HG03460 (cell line): Measurements from ENCODE around the gene VPS18.
A peak's percentile ranks its signal among the peaks of the same experiment; 100 is the strongest.
"Not testable (repeated sequence)": the region's sequence is repeated elsewhere in the genome, so short reads cannot be mapped to it uniquely, and the experiment has no call there.

Experiments used
- ATAC-seq: cut with Tn5 transposase; IDR thresholded peaks from one replicate; pipeline ENCODE4 v1.9.1; 2021; ENCODE audit not compliant: unreplicated experiment

The VPS18 gene

GRCh38 chr15:40893733-40894680 is at the start of gene VPS18:
Gene VPS18, plus strand, starts transcription at chr15:40894450. Its CDS starts 319 bp downstream, at chr15:40894769.
- ATAC-seq = peak; percentile 80

- ATAC-seq = no peak
Observed at GRCh38 chr15:40844696-40845030, 49.6 kb upstream of the VPS18 start.

- no peak for ATAC-seq
Observed at GRCh38 chr15:40845036-40845435, 49.2 kb upstream of the VPS18 start.

GRCh38 chr15:40845511-40846284 is 48.6 kb upstream of the VPS18 start:
- ATAC-seq = no peak

- ATAC-seq = no peak
Observed at GRCh38 chr15:40846841-40847222, 47.4 kb upstream of the VPS18 start.

GRCh38 chr15:40847223-40847961 is 46.9 kb upstream of the VPS18 start:
- no peak for ATAC-seq

- no peak for ATAC-seq
Observed at GRCh38 chr15:40850576-40851112, 43.6 kb upstream of the VPS18 start.

GRCh38 chr15:40852529-40852928 is 41.7 kb upstream of the VPS18 start:
- no peak for ATAC-seq

GRCh38 chr15:40853241-40853890 is 40.9 kb upstream of the VPS18 start:
- no peak for ATAC-seq

- no peak for ATAC-seq
Observed at GRCh38 chr15:40854161-40854560, 40.1 kb upstream of the VPS18 start.

- ATAC-seq = no peak
Observed at GRCh38 chr15:40855706-40856234, 38.5 kb upstream of the VPS18 start.

GRCh38 chr15:40856746-40857145 is 37.5 kb upstream of the VPS18 start:
- no peak for ATAC-seq

GRCh38 chr15:40857601-40858341 is 36.5 kb upstream of the VPS18 start:
- ATAC-seq = peak; percentile 75

- ATAC-seq = no peak
Observed at GRCh38 chr15:40858706-40859105, 35.5 kb upstream of the VPS18 start.

- peak; percentile 65 for ATAC-seq
Observed at GRCh38 chr15:40859206-40859851, 34.9 kb upstream of the VPS18 start.

GRCh38 chr15:40861147-40861546 is 33.1 kb upstream of the VPS18 start:
- ATAC-seq = not testable (repeated sequence)

GRCh38 chr15:40863660-40864270 is 30.5 kb upstream of the VPS18 start:
- no peak for ATAC-seq

GRCh38 chr15:40867199-40867598 is 27.1 kb upstream of the VPS18 start:
- no peak for ATAC-seq

GRCh38 chr15:40869686-40870085 is 24.6 kb upstream of the VPS18 start:
- ATAC-seq = no peak
